Measurements from ENCODE around the gene PITPNC1. TPM values are rescaled to one million over a fixed set of nuclear protein-coding genes. Genes with fewer than 3 reads are reported as not detected.

PITPNC1 gene
- total and polyA plus RNA-seq, 2 donors (not counting 1 experiment from before 2014, with no cell fraction given) = 5.8 to 7.1 TPM

DNA sequence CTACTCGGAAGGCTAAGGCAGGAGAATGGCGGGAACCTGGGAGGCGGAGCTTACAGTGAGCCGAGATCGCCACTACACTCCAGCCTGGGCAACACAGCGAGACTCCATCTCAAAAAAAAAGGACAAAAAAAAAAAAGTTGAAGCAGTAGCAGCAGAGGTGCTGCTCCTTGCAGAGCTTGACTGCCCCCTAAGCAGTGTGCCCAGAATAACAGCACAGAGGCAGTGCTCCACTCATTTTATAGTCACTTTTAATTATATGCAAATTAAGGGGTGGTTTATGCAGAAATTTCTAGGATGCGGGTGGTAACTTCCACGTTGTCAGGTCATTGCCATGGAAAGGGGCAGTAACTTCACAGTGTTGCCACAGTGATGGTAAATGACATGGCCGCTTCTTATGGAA lies 286.4 kb downstream of the PITPNC1 start:
- TF ChIP-seq EZH2 (IDR thresholded peaks at IDR 0.05; ENCODE audit: low read length, missing control alignments) = no peak
- TF ChIP-seq, protein P1, sequence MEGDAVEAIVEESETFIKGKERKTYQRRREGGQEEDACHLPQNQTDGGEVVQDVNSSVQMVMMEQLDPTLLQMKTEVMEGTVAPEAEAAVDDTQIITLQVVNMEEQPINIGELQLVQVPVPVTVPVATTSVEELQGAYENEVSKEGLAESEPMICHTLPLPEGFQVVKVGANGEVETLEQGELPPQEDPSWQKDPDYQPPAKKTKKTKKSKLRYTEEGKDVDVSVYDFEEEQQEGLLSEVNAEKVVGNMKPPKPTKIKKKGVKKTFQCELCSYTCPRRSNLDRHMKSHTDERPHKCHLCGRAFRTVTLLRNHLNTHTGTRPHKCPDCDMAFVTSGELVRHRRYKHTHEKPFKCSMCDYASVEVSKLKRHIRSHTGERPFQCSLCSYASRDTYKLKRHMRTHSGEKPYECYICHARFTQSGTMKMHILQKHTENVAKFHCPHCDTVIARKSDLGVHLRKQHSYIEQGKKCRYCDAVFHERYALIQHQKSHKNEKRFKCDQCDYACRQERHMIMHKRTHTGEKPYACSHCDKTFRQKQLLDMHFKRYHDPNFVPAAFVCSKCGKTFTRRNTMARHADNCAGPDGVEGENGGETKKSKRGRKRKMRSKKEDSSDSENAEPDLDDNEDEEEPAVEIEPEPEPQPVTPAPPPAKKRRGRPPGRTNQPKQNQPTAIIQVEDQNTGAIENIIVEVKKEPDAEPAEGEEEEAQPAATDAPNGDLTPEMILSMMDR (conservative IDR thresholded peaks at IDR 0.05 in 1 of 2, IDR thresholded peaks at IDR 0.05 in 1 of 2; ENCODE audit: low read depth in 1 of 2, low read length in 2 of 2) = peak in 1 of 2 donors; percentile 9
- no peaks in the 10 kb centered on the region for H3K9me3 ChIP-seq (ENCODE audit: control insufficient read depth, insufficient read depth, low read depth, low read length)
- DNase-seq (ENCODE audit: low read depth in 2 of 2) = no peak
- H4K20me1 ChIP-seq (ENCODE audit: control insufficient read depth, extremely low read depth, insufficient read depth, low read length) = no peaks in the 10 kb centered on the region
- no peak overlapping the region for H3K4me2 ChIP-seq (ENCODE audit: extremely low read depth, insufficient read depth, low read length)
- no peak overlapping the region for H3K27ac ChIP-seq (ENCODE audit: insufficient read depth, low read length)
- H3K4me3 ChIP-seq (replicated peaks in 1 of 4; ENCODE audit: control extremely low read depth in 1 of 4, insufficient read depth in 1 of 4, low read depth in 3 of 4, low read length in 4 of 4) = no peak overlapping the region
- H3K36me3 ChIP-seq (ENCODE audit: control insufficient read depth, insufficient read depth, low read length) = no peaks in the 10 kb centered on the region
- H2AFZ ChIP-seq (ENCODE audit: low read length) = no peak overlapping the region
- H3K4me1 ChIP-seq (ENCODE audit: control insufficient read depth, extremely low read depth, insufficient read depth, low read length) = no peaks in the 10 kb centered on the region
- H3K27me3 ChIP-seq (ENCODE audit: control insufficient read depth, insufficient read depth, low read length) = no peaks in the 10 kb centered on the region
- H3K9ac ChIP-seq (ENCODE audit: insufficient read depth, low read length) = no peak overlapping the region
- H3K79me2 ChIP-seq (ENCODE audit: control insufficient read depth, insufficient read depth, low read length) = no peaks in the 10 kb centered on the region

DNA sequence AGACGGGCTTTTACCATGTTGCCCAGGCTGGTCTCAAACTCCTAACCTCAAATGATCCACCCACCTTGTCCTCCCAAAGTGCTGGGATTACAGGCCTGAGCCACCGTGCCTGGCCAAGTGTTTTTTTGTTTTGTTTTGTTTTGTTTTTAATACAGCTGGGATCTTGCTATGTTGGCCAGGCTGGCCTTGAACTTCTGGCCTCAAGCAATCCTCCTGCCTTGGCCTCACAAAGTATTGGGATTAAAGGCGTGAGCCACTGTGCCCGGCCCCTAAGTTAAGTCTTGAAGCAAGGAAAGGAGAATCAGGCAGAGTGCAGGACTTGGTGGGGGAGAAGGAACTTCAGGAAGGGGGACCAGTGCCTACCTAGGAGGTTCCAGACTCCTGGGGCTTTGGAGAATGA lies 288.9 kb downstream of the PITPNC1 start:
- no peaks in the 10 kb centered on the region for H3K4me1 ChIP-seq (ENCODE audit: control insufficient read depth, extremely low read depth, insufficient read depth, low read length)
- H3K36me3 ChIP-seq (ENCODE audit: control insufficient read depth, insufficient read depth, low read length) = no peaks in the 10 kb centered on the region
- no peaks in the 10 kb centered on the region for H3K27me3 ChIP-seq (ENCODE audit: control insufficient read depth, insufficient read depth, low read length)
- no peak overlapping the region for H3K4me3 ChIP-seq (replicated peaks in 1 of 4; ENCODE audit: control extremely low read depth in 1 of 4, insufficient read depth in 1 of 4, low read depth in 3 of 4, low read length in 4 of 4)
- H3K9ac ChIP-seq (ENCODE audit: insufficient read depth, low read length) = no peak overlapping the region
- H3K4me2 ChIP-seq (ENCODE audit: extremely low read depth, insufficient read depth, low read length) = no peak overlapping the region
- no peaks in the 10 kb centered on the region for H3K9me3 ChIP-seq (ENCODE audit: control insufficient read depth, insufficient read depth, low read depth, low read length)
- H4K20me1 ChIP-seq (ENCODE audit: control insufficient read depth, extremely low read depth, insufficient read depth, low read length) = no peaks in the 10 kb centered on the region
- no peak overlapping the region for H3K27ac ChIP-seq (ENCODE audit: insufficient read depth, low read length)
- no peak overlapping the region for H2AFZ ChIP-seq (ENCODE audit: low read length)
- DNase-seq (ENCODE audit: low read depth in 2 of 2) = no peak
- no peaks in the 10 kb centered on the region for H3K79me2 ChIP-seq (ENCODE audit: control insufficient read depth, insufficient read depth, low read length)
- TF ChIP-seq, protein P1 (conservative IDR thresholded peaks at IDR 0.05 in 1 of 2, IDR thresholded peaks at IDR 0.05 in 1 of 2; ENCODE audit: low read depth in 1 of 2, low read length in 2 of 2) = no peak
- no peak for TF ChIP-seq EZH2 (IDR thresholded peaks at IDR 0.05; ENCODE audit: low read length, missing control alignments)

DNA sequence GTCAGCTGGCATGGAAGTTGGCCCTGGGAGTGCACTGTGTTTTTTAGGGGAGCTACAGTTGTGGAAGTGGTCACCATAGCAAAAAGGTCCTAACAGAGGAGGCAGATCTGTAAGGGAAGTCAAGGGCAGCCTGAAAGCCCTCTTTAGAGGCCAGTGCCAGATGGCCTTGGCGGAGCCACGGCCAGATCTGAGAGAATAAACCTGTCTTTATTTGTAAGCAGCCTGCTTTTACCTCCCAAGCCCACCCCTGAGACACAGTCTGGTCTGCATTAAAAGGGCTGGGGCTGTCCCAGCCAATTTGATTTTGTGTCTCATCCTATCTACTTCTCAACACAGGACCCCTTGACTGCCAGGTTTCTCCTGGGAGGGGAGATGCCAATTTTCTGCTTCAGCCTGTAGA lies 289.6 kb downstream of the PITPNC1 start:
- no peaks in the 10 kb centered on the region for H3K9me3 ChIP-seq (ENCODE audit: control insufficient read depth, insufficient read depth, low read depth, low read length)
- no peak overlapping the region for H3K9ac ChIP-seq (ENCODE audit: insufficient read depth, low read length)
- no peaks in the 10 kb centered on the region for H4K20me1 ChIP-seq (ENCODE audit: control insufficient read depth, extremely low read depth, insufficient read depth, low read length)
- H2AFZ ChIP-seq (ENCODE audit: low read length) = no peak overlapping the region
- H3K27me3 ChIP-seq (ENCODE audit: control insufficient read depth, insufficient read depth, low read length) = no peaks in the 10 kb centered on the region
- TF ChIP-seq EZH2 (IDR thresholded peaks at IDR 0.05; ENCODE audit: low read length, missing control alignments) = no peak
- TF ChIP-seq, protein P1 (conservative IDR thresholded peaks at IDR 0.05 in 1 of 2, IDR thresholded peaks at IDR 0.05 in 1 of 2; ENCODE audit: low read depth in 1 of 2, low read length in 2 of 2) = no peak
- no peaks in the 10 kb centered on the region for H3K4me1 ChIP-seq (ENCODE audit: control insufficient read depth, extremely low read depth, insufficient read depth, low read length)
- H3K27ac ChIP-seq (ENCODE audit: insufficient read depth, low read length) = no peak overlapping the region
- no peaks in the 10 kb centered on the region for H3K36me3 ChIP-seq (ENCODE audit: control insufficient read depth, insufficient read depth, low read length)
- no peak overlapping the region for H3K4me2 ChIP-seq (ENCODE audit: extremely low read depth, insufficient read depth, low read length)
- no peak overlapping the region for H3K4me3 ChIP-seq (replicated peaks in 1 of 4; ENCODE audit: control extremely low read depth in 1 of 4, insufficient read depth in 1 of 4, low read depth in 3 of 4, low read length in 4 of 4)
- no peak for DNase-seq (ENCODE audit: low read depth in 2 of 2)
- H3K79me2 ChIP-seq (ENCODE audit: control insufficient read depth, insufficient read depth, low read length) = no peaks in the 10 kb centered on the region

Data from fibroblast of lung (primary cell).